Upper lobe of left lung (tissue), 6 donors: ENCODE results near the gene NR1H4. TPM values are rescaled to one million over a fixed set of nuclear protein-coding genes. Genes with fewer than 3 reads are reported as not detected.

Source experiments
- ATAC-seq, 2 donors: fragments of 200-7000 bp; cut with Tn5 transposase; one replicate each; pipeline ENCODE4 v1.9.1; 2022; ENCODE audit warnings: mild to moderate bottlenecking in 2 of 2, moderate library complexity in 2 of 2; ENCODE audit not compliant: low FRiP score in 2 of 2
- DNase-seq, 2 donors: peaks; one replicate each; pipeline ENCODE4 v3.0.0-alpha.2; 2019 to 2020
- H3K27ac ChIP-seq, 4 donors: fragments of 200-600 bp; sonication (generic); one replicate each; pipeline ENCODE4 v1.5.1; 2016 to 2019
- H3K27me3 ChIP-seq, 4 donors: fragments of 200-600 bp; sonication (generic); one replicate each; pipeline ENCODE4 v1.5.1; 2017 to 2019
- H3K36me3 ChIP-seq, 4 donors: fragments of 200-600 bp; sonication (generic); one replicate each; pipeline ENCODE4 v1.5.1; 2016 to 2019
- H3K4me1 ChIP-seq, 4 donors: fragments of 200-600 bp; sonication (generic); one replicate each; pipeline ENCODE4 v1.5.1; 2018 to 2019
- H3K4me3 ChIP-seq, 4 donors: fragments of 200-600 bp; sonication (generic); one replicate each; pipeline ENCODE4 v1.5.1; 2017 to 2019; ENCODE audit warnings: mild to moderate bottlenecking in 2 of 4, moderate library complexity in 1 of 4
- H3K9me3 ChIP-seq, 4 donors: fragments of 200-600 bp; sonication (generic); one replicate each; pipeline ENCODE4 v1.5.1; 2018 to 2019
- EP300 ChIP-seq, 4 donors: sonication (generic); formaldehyde crosslinking; IDR thresholded peaks; one replicate each; pipeline ENCODE4 v1.5.1; 2017; ENCODE audit warnings: antibody characterized with exemption in 4 of 4, control low read depth in 2 of 4
- POLR2A ChIP-seq, 4 donors: fragments of 450-650 bp; IDR thresholded peaks; one replicate each; pipeline ENCODE4 v1.5.1; 2016 to 2017; ENCODE audit warnings: antibody characterized with exemption in 4 of 4, mild to moderate bottlenecking in 2 of 4
- POLR2AphosphoS5 ChIP-seq, 2 donors: sonication (generic); formaldehyde crosslinking; IDR thresholded peaks; one replicate each; pipeline ENCODE4 v1.5.1; 2017; ENCODE audit warnings: antibody characterized with exemption in 2 of 2
- WGBS, 2 donors: methylation state at CpG; one replicate each; pipeline ENCODE4 v1.1.5; 2017 to 2018; 5-methylcytosine and 5-hydroxymethylcytosine counted together
- total RNA-seq, 6 donors: library from RNA; depleted of rRNA in 4 of 6; stranded (reverse); fragments of >200 nt in 4 of 6; gene quantifications; one replicate each; pipeline versions ENCODE4 v1.1.0 to v1.2.1, GENCODE V29; 2016 to 2021
- TF ChIP-seq, protein P1 (sequence below), 6 experiments: fragments of 450-650 bp in 4 of 6; fragments of 200-600 bp in 2 of 6; sonication (generic) in 2 of 6; IDR thresholded peaks; one replicate each; pipeline ENCODE4 v1.5.1; 2016 to 2019; ENCODE audit warnings: antibody characterized with exemption in 6 of 6
- donor health status: DM: no; HTN: no; CAD: no; lungs with moderate emphysema.
- donor health status: DM: no; HTN: yes; CAD: no; lungs with severe emphysema.

NR1H4 gene
- total RNA-seq, 6 donors from 2014 or later: 0.09 to 0.20 TPM; not detected in 4

DNA sequence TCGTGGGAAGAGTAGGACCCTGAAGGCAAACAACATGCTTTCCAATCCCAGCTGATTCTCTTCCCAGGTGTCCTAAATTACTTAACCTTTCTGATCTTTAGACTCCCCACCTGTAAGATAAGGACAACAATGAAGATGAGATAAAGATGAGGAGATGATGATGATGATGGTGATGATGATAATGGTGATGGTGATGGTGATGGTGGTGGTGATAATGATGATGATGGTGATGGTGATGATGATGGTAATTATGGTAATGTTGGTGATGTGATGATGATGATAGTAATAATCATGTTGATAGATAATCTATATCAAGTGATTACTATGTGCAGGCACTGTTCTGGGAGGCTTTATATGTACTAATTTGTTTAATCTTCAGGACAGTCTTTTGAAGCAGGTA is 48.3 kb downstream of the NR1H4 start:
- WGBS, 2 donors: 63 to 67% methylated on average over 1 of the region's 1 CpG
- DNase-seq (no peak), ATAC-seq (no peak)
- no peak overlapping the region for H3K4me3 ChIP-seq
- H3K27ac ChIP-seq: no peak overlapping the region
- no peaks in the 10 kb centered on the region for H3K27me3 ChIP-seq
- TF ChIP-seq POLR2A (IDR thresholded peaks at IDR 0.05): no peak
- no peak for TF ChIP-seq EP300 (IDR thresholded peaks at IDR 0.05)
- no peak for TF ChIP-seq POLR2AphosphoS5 (IDR thresholded peaks at IDR 0.05)
- TF ChIP-seq, protein P1, sequence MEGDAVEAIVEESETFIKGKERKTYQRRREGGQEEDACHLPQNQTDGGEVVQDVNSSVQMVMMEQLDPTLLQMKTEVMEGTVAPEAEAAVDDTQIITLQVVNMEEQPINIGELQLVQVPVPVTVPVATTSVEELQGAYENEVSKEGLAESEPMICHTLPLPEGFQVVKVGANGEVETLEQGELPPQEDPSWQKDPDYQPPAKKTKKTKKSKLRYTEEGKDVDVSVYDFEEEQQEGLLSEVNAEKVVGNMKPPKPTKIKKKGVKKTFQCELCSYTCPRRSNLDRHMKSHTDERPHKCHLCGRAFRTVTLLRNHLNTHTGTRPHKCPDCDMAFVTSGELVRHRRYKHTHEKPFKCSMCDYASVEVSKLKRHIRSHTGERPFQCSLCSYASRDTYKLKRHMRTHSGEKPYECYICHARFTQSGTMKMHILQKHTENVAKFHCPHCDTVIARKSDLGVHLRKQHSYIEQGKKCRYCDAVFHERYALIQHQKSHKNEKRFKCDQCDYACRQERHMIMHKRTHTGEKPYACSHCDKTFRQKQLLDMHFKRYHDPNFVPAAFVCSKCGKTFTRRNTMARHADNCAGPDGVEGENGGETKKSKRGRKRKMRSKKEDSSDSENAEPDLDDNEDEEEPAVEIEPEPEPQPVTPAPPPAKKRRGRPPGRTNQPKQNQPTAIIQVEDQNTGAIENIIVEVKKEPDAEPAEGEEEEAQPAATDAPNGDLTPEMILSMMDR (IDR thresholded peaks at IDR 0.05): no peak
- no peaks in the 10 kb centered on the region for H3K36me3 ChIP-seq
- no peaks in the 10 kb centered on the region for H3K9me3 ChIP-seq
- no peaks in the 10 kb centered on the region for H3K4me1 ChIP-seq

GRCh38 chr12:100528034-100528433 is 54.4 kb downstream of the NR1H4 start:
- no peaks in the 10 kb centered on the region for H3K36me3 ChIP-seq
- H3K27ac ChIP-seq: no peak overlapping the region
- ATAC-seq (no peak), DNase-seq (no peak)
- H3K9me3 ChIP-seq: no peaks in the 10 kb centered on the region
- no peaks in the 10 kb centered on the region for H3K27me3 ChIP-seq
- WGBS, 2 donors: 70 to 73% methylated on average over 3 of the region's 3 CpGs
- H3K4me1 ChIP-seq: no peaks in the 10 kb centered on the region
- TF ChIP-seq POLR2AphosphoS5 (IDR thresholded peaks at IDR 0.05) (no peak), EP300 (IDR thresholded peaks at IDR 0.05) (no peak), POLR2A (IDR thresholded peaks at IDR 0.05) (no peak)
- TF ChIP-seq, protein P1 (IDR thresholded peaks at IDR 0.05): no peak
- H3K4me3 ChIP-seq: no peak overlapping the region

GRCh38 chr12:100528471-100529127 is 54.9 kb downstream of the NR1H4 start:
- no peaks in the 10 kb centered on the region for H3K4me1 ChIP-seq
- no peak overlapping the region for H3K4me3 ChIP-seq
- TF ChIP-seq, protein P1 (IDR thresholded peaks at IDR 0.05): no peak
- no peak for TF ChIP-seq POLR2AphosphoS5 (IDR thresholded peaks at IDR 0.05)
- no peak for TF ChIP-seq EP300 (IDR thresholded peaks at IDR 0.05)
- no peak for TF ChIP-seq POLR2A (IDR thresholded peaks at IDR 0.05)
- no peaks in the 10 kb centered on the region for H3K9me3 ChIP-seq
- no peaks in the 10 kb centered on the region for H3K36me3 ChIP-seq
- ATAC-seq (no peak), DNase-seq (no peak)
- H3K27ac ChIP-seq: no peak overlapping the region
- 84 to 95% methylated on average over 1 of the region's 1 CpG for WGBS, 2 donors
- H3K27me3 ChIP-seq: no peaks in the 10 kb centered on the region

GRCh38 chr12:100529756-100530350 is 56.2 kb downstream of the NR1H4 start:
- no peak for DNase-seq

More at GRCh38 chr12:100529756-100530350, 56.2 kb downstream of the NR1H4 start:
- TF ChIP-seq EP300 (IDR thresholded peaks at IDR 0.05) (no peak), POLR2A (IDR thresholded peaks at IDR 0.05) (no peak), POLR2AphosphoS5 (IDR thresholded peaks at IDR 0.05) (no peak)
- TF ChIP-seq, protein P1 (IDR thresholded peaks at IDR 0.05): no peak
- Histone ChIP-seq H3K36me3 (no peaks in the 10 kb centered on the region), H3K4me3 (no peak overlapping the region), H3K9me3 (no peaks in the 10 kb centered on the region), H3K4me1 (no peaks in the 10 kb centered on the region), H3K27me3 (no peaks in the 10 kb centered on the region), H3K27ac (no peak overlapping the region)
- ATAC-seq: no peak
- 89 to 98% methylated on average over 2 of the region's 2 CpGs for WGBS, 2 donors
